ENCODE results near the gene ABCB9. TPM values are rescaled to one million over a fixed set of nuclear protein-coding genes. Genes with fewer than 3 reads are reported as not detected.

Gene ABCB9
- total and polyA plus RNA-seq, 4 donors: 2.7 to 7.5 (median 4.8) TPM

- peaks cover 3 to 29% (median 11%) of the 10 kb centered on the region in 5 donors for H3K4me1 ChIP-seq (ENCODE audit: control insufficient read depth in 5 of 5, insufficient read depth in 5 of 5, low read length in 5 of 5)
- 0% methylated on average over 32 of the region's 32 CpGs for WGBS, 2 donors
- peaks cover 0 to 11% (median 1%) of the 10 kb centered on the region in 4 donors for H3K36me3 ChIP-seq (ENCODE audit: control insufficient read depth in 4 of 4, insufficient read depth in 4 of 4, low read length in 4 of 4)
- no peaks in the 10 kb centered on the region for H3K27me3 ChIP-seq (ENCODE audit: control insufficient read depth in 3 of 3, insufficient read depth in 3 of 3, low read length in 2 of 3)
- peak overlapping the region; percentile 93 to 98 for H3K27ac ChIP-seq (ENCODE audit: low read depth in 1 of 2, low read length in 1 of 2)
- H3K4me3 ChIP-seq: peak overlapping the region; percentile 86
- peak; percentile 46 for TF ChIP-seq CTCF (IDR thresholded peaks at IDR 0.05; ENCODE audit: control extremely low read depth, extremely low read depth)
- peak overlapping the region in 1 of 2 donors; percentile 86 for H3K9ac ChIP-seq (ENCODE audit: insufficient read depth in 1 of 2, low read length in 2 of 2)
- DNase-seq (peak; percentile 99), ATAC-seq (ENCODE audit: insufficient read depth, low FRiP score) (peak; percentile 93)
- H3K9me3 ChIP-seq (ENCODE audit: control insufficient read depth in 4 of 4, insufficient read depth in 3 of 4, low read length in 3 of 4): no peaks in the 10 kb centered on the region
Observed at GRCh38 chr12:122974274-122974891, 8.1 kb upstream of the ABCB9 start.

- no peak overlapping the region for H3K4me3 ChIP-seq
- no peaks in the 10 kb centered on the region for H3K36me3 ChIP-seq (ENCODE audit: control insufficient read depth in 4 of 4, insufficient read depth in 4 of 4, low read length in 4 of 4)
- no peaks in the 10 kb centered on the region for H3K9me3 ChIP-seq (ENCODE audit: control insufficient read depth in 4 of 4, insufficient read depth in 3 of 4, low read length in 3 of 4)
- no peak overlapping the region for H3K9ac ChIP-seq (ENCODE audit: insufficient read depth in 1 of 2, low read length in 2 of 2)
- 44 to 55% methylated on average over 4 of the region's 4 CpGs for WGBS, 2 donors
- ATAC-seq (ENCODE audit: insufficient read depth, low FRiP score) (no peak), DNase-seq (peak; percentile 40 to 83 (median 76))
- TF ChIP-seq CTCF (IDR thresholded peaks at IDR 0.05; ENCODE audit: control extremely low read depth, extremely low read depth): no peak
- H3K4me1 ChIP-seq (ENCODE audit: control insufficient read depth in 5 of 5, insufficient read depth in 5 of 5, low read length in 5 of 5): peaks cover 3 to 27% (median 6%) of the 10 kb centered on the region in 5 donors
- H3K27me3 ChIP-seq (ENCODE audit: control insufficient read depth in 3 of 3, insufficient read depth in 3 of 3, low read length in 2 of 3): no peaks in the 10 kb centered on the region
- no peak overlapping the region for H3K27ac ChIP-seq (ENCODE audit: low read depth in 1 of 2, low read length in 1 of 2)
Observed at GRCh38 chr12:122969676-122970075, 3.4 kb upstream of the ABCB9 start.

GRCh38 chr12:122968104-122968503, 1.8 kb upstream of the ABCB9 start:
- Histone ChIP-seq H3K4me1 (ENCODE audit: control insufficient read depth in 5 of 5, insufficient read depth in 5 of 5, low read length in 5 of 5) (peaks cover 0 to 39% (median 7%) of the 10 kb centered on the region in 5 donors), H3K4me3 (no peak overlapping the region), H3K27ac (ENCODE audit: low read depth in 1 of 2, low read length in 1 of 2) (no peak overlapping the region), H3K27me3 (ENCODE audit: control insufficient read depth in 3 of 3, insufficient read depth in 3 of 3, low read length in 2 of 3) (no peaks in the 10 kb centered on the region), H3K36me3 (ENCODE audit: control insufficient read depth in 4 of 4, insufficient read depth in 4 of 4, low read length in 4 of 4) (no peaks in the 10 kb centered on the region), H3K9me3 (ENCODE audit: control insufficient read depth in 4 of 4, insufficient read depth in 3 of 4, low read length in 3 of 4) (no peaks in the 10 kb centered on the region), H3K9ac (ENCODE audit: insufficient read depth in 1 of 2, low read length in 2 of 2) (no peak overlapping the region)
- no peak for DNase-seq
- no peak for ATAC-seq (ENCODE audit: insufficient read depth, low FRiP score)
- WGBS, 2 donors: 87 to 94% methylated on average over 2 of the region's 2 CpGs
- TF ChIP-seq CTCF (IDR thresholded peaks at IDR 0.05; ENCODE audit: control extremely low read depth, extremely low read depth): no peak

Measured in lung (tissue), 12 donors.